ENCODE results near the gene IL1A.
A peak's percentile ranks its signal among the peaks of the same experiment; 100 is the strongest.
"Not testable (repeated sequence)": the region's sequence is repeated elsewhere in the genome, so short reads cannot be mapped to it uniquely, and the experiment has no call there.

IL1A gene

GRCh38 chr2:112784199-112785189, at the start of gene IL1A:
Gene IL1A (minus strand): TSS chr2:112784493. CDS start chr2:112783770, 723 bp downstream.
- no peak for DNase-seq

GRCh38 chr2:112833976-112834375, 49.7 kb upstream of the IL1A start:
- no peak for DNase-seq

- not testable (repeated sequence) for DNase-seq
Measured at GRCh38 chr2:112833639-112833931, 49.3 kb upstream of the IL1A start.

GRCh38 chr2:112832841-112833638, 48.7 kb upstream of the IL1A start:
- no peak for DNase-seq

DNA sequence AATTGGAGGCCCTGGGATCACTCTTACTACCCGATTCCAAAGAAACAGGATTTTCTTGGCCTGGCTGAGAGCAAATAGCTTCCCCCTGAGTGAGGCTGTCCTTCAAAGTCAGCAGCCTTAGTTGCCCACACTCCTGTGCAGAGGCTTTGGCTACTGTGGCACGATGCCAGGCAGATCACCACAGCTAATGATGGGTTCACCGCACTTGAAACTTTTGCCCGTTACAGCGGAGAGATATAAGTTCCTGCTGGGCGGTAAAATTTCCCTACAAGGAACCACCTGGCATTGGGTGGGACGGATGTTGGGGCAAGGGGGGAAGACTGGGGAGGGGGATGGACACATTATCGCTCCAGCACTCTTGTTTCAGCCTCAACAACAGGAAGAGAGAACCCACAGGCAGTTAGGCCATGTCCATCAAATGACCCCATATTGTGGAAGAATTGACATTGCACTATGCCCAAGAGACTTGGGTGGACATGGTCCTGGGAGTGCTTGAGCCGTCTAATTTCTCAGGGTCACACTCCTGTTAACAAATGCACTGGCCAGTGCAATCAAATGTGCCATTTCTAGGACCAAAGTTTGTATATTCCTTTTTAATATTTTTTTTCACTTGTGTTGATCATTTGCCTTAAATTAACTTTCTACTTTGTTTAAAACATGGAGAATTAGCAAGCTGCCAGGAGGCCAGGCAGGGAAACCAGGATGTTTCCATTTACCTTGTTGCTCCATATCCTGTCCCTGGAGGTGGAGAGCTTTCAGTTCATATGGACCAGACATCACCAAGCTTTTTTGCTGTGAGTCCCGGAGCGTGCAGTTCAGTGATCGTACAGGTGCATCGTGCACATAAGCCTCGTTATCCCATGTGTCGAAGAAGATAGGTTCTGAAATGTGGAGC, 47.9 kb upstream of the IL1A start:
- peak; percentile 46 to 48 for DNase-seq

DNA sequence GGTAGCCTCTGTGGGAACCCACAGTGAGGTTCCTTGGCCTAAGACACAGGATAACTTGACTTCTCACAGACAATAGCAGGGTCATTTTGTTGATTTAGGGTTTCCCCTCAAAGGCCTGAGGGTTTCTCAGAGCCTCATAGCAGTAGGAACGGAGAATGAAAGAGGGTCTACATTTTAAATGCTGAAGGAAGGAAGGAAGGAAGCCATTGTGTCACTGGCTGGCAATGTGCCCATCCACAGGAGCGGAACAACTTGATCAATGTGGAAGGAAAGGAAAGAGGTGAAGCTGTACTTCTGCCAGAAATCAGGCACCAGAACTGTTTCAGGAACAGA, 47.2 kb upstream of the IL1A start:
- peak in 1 of 2 experiments; percentile 19 for DNase-seq

- DNase-seq: no peak
Measured at GRCh38 chr2:112830682-112831512, 46.6 kb upstream of the IL1A start.

DNA sequence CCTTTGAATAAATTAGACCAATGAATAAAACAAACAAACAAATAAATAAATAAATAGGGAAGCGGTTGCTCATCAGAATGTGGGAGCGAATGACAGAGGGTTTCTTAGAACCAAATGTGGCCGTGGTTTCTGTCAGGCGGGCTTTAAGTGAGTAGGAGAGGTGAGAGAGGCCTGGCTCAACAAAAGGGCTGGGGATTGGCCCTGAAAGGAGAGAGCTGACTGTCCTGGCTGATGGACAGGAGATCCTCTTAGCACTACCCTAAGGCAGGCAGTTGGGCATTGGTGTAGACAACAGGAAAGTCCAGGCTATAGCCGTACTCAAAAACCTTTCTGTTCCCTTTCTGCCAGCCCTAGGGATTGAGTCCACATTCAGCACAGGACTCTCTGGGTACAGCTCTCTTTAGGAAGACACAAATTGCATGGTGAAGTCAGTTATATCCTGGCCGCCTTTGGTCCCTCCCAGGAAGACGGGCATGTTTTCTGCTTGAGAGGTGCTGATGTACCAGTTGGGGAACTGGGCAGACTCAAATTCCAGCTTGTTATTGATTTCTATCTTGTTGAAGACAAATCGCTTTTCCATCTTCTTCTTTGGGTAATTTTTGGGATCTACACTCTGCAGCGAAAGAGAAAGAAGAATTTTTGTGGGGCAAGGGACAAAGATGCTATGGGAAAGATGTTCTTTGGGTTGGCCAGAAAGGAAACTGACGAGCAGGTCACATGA, 45.8 kb upstream of the IL1A start:
- no peak for DNase-seq

GRCh38 chr2:112829101-112829960, 45.0 kb upstream of the IL1A start:
- no peak for DNase-seq

DNA sequence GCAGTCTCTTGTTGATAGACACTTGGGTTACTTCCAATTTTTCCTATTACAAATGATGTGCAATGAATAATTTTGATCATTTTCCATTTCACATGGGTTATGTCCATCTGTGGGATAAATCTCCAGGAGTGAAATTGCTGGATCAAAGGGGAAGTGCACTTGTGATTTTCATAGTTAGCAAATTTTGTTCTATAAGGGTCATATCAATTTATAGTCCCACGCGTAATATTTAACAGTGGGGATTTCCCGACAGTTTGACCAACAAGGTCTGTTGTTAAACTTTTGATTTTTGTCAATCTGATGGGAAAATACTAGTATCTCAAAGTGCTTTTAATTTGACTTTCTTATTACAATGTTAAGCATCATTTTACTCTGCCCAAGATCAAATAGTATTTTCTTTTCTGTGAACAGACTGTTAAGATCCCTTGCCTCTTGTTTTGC, 44.0 kb upstream of the IL1A start:
- DNase-seq: no peak

DNA sequence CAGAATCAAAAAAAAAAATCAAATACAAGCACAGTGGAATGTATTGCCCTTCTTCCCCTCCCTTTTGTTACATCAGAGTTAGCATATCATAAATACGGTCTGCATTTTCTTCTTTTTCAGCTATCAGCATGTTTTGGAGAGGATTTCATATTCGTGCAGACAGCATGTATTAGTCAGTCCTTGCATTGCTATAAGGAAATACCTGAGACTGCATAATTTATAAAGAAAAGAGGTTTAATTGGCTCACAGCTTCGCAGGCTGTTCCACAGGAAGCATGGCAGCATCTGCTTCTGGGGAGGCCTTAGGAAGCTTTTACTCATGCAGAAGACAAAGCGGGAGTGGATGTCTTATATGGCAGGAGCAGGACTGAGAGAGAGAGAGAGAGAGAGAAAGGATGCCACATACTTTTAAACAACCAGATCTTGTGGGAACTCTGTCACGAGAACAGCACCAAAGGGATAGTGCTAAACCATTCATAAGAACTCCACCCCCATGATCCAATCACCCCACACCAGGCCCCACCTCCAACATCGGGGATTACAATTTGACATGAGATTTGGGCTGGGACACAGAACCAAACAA, 43.4 kb upstream of the IL1A start:
- no peak for DNase-seq

DNA sequence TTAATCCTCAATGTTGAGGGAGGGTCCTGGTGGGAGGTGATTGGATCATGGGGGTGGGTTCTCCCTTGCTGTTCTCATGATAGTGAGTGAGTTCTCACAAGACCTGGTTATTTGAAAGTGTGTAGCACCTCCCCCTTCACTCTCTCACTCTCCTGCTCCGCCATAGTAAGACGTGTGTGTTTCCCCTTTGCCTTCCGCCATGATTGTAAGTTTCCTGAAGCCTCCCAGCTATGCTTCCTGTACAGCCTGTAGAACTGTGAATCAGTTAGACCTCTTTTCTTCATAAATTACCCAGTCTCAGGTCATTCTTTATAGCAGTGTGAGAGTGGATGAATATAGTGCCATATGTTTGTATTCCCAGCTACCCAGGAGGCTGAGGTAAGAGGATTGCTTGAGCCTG, 42.7 kb upstream of the IL1A start:
- DNase-seq: no peak

- no peak for DNase-seq
Measured at GRCh38 chr2:112825706-112826105, 41.4 kb upstream of the IL1A start.

- no peak for DNase-seq
Measured at GRCh38 chr2:112824694-112825085, 40.4 kb upstream of the IL1A start.

- peak; percentile 83 to 88 for DNase-seq
Measured at GRCh38 chr2:112821682-112822081, 37.4 kb upstream of the IL1A start.

DNA sequence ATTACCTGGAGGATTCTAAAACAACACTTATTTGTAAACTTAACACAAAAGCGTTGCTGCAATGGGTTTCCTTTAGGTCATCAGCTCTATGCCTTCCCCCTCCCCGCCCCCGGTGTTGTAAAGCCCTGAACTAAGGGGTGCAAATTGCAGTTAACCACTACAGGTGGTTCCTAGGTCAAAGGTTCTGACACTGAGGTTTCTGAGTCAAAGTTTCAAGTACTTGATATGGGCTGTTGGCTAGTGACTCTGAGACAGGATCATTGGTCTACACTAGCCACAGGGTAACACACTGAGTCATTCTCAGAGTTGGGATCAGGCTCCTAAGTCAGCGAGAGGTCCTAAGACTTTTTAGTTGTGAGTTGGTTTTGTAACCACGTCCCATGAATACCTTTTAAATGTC, 36.8 kb upstream of the IL1A start:
- DNase-seq: no peak

DNA sequence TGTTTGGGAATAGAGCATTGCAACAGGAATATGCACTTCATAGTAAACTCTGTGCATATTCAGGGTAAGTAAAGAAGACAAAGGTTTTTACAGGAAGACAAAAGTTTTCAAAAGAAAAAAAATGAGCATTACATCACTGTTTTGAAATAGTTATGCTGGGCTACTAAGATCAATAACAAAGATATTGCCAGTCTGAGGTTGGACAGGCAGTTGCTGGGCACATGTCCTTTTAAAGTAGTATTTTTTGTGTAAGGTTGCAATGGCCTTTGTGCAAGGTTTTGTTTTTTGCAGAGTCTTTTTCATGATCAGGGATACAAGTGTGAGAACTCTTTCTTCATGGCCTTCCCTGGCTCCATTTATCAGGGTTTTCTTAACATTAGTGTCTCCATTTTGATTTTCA, 36.0 kb upstream of the IL1A start:
- no peak for DNase-seq

DNA sequence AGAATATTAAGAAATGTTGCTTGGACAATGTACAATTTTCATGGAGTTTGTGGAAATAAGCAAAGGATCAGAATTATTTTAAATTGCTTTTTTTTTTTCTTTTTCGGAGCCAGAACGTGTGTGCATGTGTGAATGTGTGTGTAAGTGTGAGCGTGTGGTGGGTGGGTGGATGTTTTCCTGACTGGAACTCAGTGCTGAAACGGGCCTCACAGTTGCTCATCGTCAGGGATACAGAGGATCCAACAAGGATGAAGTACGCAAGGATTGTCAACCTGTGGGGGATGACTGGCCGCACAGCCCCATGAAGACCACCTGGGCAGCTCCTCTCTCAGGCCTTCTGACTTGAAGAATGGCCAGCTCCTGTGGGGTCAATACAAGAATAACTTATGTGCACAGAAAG, 34.8 kb upstream of the IL1A start:
- no peak for DNase-seq

GRCh38 chr2:112818094-112818902, 34.0 kb upstream of the IL1A start:
- DNase-seq: no peak

Measured in Kasumi-1 (cell line).